Measurements from ENCODE around the gene NINJ1.

NINJ1 gene, protein sequence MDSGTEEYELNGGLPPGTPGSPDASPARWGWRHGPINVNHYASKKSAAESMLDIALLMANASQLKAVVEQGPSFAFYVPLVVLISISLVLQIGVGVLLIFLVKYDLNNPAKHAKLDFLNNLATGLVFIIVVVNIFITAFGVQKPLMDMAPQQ

DNA sequence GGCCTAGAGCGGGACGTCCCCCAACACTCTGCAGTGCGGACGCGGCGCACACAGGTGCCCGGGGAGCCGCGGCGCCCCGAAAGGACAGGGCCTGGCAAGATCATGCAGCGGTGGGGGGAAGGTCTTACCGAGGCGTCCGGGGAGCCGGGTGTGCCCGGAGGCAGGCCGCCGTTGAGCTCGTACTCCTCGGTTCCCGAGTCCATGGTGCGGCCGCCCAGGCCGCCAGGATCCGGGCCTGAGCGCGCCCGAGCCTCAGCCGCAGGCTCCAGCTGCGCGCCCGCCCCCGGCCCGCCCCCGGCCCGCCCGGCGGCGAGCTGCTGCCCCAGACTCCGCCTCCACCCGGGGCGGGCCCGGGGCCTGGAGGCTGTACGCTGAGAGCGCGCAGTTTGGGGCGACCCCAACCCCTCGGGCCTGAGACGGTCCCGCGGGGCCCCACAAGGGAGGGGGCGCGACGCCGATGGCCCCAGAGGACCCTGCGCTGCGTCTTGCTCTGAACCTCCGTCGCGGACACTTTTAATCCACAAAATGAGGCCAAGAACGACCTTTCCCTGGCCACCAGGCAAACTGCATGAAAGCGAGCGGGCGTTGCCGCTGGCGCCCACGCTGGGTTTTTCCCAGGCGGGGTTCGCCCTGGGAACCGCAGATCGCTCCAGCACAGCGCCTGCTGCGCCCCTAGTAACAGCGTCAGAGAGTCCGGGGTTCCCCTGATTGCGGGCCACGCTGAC lies at the start of gene NINJ1:
NINJ1 (minus strand) TSS at position 237 of the 725 bp plus-strand sequence; CDS start at position 203, 34 bp downstream.
- DNase-seq: no peak

DNA sequence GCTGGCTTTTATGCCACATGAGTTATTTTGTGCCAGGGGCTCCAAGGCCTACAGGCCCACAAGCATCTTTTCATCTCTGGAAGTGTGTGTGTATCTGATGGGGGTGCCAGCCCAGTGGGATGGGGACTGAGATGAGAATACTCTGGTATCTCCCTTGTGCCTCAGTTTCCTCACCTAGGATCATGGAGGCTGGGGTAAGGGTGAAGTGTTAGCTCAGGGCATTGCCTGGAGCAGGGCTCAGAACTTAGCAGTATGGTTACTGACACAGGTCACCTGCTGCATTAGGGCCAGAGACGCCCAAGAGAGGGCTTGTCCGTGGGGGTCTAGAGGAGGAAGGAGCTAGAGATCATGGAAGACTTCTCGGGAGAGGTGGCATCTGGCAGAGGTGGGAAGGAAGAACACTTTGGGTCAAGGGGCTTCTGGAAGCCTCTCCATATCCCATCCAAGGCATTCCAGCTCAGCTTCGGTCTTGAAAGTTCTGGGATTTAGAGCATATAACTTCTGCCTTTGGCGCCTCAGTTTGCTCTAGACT lies 49.1 kb upstream of the NINJ1 start:
- DNase-seq: no peak

DNA sequence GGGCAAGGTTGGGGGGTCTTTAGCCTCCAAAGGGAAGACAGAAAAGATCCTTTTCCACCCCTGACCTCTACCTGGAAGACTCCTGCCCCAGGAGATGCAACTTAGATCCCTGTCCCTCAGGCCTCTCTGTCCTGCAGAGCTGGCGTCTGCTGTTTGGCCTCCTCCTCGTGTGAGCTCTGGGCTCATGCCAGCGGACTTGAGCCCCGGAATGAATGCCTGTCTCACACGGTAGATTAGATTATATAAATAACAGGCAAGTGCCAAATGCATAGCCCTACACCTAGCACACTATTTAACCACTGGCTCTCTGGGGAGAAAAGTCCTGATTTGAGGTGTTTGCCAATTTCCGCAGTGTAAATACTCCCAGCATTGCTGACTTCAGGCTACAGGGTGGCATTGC lies 48.5 kb upstream of the NINJ1 start:
- no peak for DNase-seq

DNA sequence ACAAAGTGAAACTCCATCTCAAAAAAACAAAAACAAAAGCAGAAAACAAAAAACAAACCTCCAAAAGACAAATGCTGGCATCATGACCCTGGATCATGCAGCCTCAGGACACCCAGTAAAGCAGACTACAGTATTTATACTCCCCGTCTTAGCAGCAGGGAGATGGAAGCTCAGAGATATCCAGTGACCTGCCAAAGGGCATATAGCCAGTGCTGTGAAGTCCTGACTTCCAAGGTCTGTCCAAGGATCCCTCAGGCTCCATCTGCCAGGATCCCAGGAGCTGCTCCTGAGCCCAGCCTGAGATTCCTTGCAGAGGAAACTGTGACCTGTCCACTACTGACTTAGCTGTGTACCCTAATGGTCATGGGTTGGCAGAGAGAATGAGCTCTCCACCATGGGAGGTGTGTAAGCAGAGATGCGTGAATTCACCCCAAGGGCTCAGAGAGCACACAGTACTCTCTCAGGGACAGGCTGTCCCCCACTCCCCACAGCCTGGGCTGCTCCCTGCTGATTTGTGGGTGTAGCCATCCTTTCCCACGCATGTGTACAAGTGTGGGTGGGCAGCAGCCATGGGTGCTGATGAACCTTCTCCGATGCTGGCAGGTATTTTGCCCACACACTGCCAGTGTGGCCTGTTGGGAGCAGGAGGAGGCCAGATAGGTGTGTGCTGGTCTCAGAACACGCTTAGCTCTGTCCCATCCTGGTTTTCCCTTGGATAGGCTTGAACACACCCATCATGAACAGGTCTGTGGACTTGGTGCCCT lies 47.8 kb upstream of the NINJ1 start:
- no peak for DNase-seq

DNA sequence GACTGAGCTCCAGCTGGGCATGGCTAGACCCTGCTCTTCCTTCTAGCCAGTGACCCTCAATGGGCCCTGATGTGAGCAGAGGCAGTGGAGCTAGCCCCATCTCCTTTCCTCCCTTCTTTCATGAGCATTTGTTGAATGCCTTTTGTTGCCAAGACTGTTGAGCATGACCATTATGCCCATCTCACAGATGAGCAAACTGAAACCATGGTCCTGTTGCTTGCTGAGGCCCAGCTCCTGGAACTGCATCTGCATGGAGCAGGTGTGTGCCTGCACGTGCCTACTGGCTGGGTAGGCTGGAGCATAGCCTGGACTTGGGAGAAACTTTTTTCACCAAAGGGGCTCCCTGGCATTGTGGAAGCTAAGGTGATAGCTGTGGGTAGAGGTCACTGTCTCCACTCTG lies 46.9 kb upstream of the NINJ1 start:
- no peak for DNase-seq

DNA sequence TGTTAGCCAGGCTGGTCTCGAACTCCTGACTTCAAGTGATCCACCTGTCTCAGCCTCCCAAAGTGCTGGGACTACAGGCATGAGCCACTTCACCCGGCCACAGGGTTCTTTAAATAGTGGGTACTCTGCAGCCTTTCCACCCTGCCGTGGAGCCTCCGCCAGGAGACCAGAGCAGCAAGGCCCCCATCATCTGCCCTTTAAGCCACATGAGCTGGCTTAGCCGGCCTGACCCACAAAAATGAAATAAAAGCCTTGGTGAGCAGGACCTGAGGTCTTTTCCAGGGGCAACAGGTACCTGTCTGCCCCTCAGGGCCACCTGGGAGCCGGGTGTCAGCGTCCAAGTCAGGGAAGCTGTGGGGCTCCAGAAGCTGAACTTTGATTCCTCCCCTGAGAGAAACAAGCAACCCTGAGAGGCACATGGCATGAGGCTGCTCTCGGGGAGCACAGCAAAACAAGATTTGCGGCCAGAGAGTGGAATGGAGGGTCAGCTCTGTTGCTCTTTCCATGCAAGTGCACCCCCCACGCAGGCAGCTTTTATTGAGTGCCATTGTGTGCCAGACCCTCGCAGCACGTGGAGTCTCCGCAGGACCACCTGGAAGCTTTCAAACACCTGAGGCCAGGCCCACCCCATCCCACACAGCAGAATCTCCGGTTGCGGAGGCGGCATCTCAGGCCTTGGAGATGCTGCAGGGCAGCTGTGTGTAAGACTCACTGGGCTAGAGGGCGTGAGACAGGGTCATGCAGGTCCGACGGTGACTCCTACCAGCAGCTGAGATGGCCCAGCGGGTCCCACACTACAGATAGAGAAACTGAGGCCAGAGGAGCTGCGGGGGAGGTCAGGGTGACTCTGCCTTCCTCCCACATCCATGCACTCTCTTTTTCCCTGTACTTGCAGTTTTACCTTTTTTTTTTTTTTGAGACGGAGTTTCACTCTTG lies 45.1 kb upstream of the NINJ1 start:
- DNase-seq: no peak

DNA sequence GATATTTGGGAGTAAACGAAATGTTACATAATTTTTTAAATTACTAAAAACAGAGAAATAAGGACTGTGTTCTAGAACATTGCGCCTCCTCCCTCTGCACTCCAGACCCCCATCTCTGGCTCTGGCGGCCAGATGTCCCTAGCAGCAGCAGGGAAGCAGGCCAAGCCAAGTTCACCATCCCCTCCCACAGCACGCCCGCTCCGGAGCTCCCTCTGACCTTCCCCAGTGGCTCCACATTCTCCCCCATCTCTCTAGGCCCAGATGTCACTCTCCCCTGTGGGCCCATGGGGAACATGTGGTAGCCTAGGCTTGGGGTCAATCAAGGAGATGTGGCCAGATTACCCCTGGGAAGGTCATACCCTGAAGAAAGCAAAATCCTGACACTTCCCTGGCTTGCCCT lies 43.6 kb upstream of the NINJ1 start:
- DNase-seq: no peak

DNA sequence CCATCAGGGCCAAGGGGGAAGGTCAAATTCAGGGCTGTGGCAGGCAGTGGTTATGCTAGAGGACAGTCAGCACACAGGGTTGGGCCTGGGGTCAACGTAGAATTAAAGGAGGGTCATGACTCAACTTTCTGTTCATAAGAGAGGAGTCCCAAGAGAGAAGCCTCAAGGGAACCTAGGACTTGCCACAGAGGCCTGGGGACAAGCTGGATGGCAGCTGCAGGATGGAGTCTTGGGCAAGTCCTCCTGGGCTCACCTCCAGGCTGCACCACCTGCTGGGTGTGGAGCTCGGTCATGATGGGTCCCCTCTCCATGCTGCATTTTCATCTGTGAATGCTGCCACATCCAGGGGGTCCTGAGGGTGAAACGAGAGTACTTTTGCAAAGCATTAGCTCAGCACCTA lies 40.9 kb upstream of the NINJ1 start:
- DNase-seq: no peak

DNA sequence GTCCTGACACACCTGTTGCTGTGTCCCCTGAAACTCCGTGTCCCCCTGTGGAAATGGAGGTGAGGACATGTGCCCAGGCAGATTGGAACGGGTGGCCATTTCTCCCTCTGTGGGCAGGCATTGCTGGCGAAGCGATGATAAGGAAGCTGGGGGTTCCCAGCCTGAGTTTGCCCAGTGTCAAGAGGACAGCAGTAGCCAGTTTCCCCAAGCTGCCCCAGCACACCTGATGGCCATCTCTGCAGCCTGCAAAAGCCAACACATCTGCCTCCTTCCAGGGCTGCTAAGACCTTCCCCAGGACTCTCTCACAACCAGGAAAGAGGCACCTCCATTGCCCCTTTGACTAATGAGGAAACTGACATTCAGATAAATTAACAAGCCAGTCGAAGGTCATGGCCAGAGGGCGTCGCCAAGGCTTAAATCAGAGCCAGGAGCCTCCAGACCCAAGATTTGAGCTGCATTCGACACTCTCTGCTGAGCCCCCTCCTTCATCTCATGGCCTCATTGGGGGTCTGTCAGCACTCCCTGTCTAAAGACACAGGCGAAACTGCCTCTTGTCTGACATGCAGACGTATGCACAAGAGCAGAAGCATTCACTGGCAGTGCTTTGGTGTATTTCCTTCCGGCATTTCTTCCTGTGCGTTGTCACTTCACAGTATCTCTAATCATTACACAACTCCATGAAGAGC lies 39.5 kb upstream of the NINJ1 start:
- DNase-seq: no peak

DNA sequence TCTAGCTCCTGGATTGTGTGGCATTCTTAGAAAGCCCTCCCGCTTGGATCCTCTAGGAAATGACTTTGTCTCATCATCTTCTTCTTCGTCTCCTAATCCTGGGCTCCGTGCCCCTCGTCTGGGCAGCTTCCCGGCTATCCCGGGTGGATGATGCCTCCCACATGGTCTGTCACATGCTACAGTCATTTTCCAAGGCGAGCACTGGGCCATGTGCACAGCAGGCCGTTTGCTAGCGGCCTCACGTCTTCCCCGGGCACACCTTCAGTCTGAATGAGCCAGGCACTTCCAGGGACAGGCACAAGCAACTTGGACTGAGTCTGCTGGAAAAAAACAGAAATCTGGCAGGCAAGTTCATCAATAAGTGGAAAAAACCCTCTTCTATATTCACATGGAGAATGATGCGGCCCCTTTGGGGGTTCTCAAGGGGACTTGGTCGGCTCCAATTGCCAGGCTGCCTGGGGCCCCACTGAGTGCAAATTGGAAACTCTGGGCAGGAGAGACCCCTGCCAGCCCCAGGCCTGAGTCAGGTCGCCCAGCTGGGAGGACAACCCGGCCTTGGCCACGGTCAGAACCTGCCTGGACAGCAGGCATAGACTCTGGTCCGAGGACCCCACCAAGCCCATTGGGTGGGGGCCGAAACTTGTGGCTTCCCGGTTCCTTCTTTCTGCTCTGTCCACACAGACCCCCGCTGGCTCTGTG lies 38.8 kb upstream of the NINJ1 start:
- no peak for DNase-seq

DNA sequence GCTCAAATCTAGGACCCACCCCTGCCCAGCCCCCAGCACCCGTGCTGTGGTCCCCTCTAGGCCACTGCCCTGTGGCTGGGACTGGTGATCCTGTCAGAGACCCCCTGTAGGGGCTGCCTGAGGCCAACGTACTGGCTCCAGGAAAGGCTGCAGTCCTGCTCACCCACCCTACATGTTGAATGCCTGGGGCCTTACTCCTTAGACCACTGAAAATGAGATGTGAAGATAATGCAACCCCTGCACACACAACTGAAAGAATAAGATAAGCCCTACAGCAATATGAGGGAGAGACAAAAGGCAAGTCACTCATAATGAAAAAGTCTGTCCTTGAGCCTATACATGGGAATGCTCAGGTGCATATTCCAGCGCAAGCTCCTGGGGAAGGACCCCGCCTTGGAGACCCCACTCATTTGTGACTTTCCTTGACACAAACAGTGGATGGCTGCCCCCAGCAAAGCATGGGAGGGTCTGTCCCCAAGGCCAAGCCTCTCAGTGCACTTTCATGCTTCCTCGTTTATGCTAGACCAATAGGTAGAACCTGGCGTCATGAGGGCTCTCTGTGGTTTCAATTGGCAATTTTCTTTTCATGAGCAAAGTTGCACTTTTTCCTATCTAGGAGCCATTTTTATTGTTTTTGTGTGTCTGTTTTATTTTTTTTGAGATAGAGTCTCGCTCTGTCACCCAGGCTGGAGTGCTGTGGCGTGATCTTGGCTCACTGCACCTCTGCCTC lies 37.4 kb upstream of the NINJ1 start:
- no peak for DNase-seq

DNA sequence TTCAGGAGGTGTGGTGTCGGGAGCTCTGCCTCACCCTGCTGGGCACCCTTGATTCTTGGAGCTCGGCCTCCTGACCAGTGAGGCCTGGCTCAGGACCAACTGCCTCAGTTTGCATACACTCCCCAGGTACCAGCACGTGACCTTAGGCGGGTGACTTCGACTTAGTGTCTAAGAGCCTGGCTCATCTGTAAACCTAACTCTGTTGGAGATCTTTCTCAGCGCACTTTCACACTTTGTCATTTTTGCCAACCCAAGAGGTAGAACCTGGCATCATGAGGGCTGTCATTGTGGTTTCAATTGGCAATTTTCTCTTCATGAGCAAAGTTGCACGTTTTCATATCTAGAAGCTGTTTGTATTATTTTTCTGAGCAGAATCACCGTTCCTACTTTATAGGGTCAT lies 36.5 kb upstream of the NINJ1 start:
- DNase-seq: no peak

DNA sequence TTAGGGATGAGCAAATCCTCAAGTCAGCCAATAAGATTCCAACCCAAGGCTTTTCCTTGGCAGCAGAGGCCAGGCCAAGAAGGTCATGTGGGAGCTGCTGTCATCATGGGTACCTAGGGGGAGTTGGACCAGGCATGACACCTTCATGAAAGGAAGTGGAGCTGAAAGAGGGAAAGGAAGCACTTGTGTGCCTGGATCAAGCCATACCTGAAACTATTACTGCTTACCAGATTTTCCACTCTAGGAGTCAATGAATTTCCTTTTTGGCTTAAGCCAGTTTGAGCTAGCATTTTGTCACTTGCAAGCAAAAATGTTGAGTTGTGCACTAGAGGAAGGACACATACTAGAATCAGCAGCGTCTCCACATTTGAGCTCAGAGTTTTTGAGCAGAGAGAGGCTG lies 35.4 kb upstream of the NINJ1 start:
- no peak for DNase-seq

DNA sequence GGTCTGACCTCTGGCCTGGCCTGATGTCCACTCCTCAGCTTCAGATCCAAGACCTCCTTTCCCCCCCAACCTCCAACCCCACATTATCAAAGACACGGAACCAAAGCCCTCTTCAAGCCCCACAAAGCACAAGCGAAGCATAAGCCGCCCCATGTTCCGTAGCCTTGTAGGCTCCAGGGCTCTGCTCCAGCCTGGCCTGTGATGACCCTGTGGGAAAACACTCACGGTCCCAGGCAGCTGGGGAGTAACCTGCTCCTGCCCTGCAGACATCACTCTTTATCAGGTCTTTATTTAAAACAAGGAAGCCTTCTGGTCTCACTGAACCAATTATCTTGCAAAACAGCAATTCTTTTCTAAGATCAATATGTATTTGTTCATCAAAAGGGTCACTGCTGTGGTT lies 34.5 kb upstream of the NINJ1 start:
- DNase-seq: no peak

DNA sequence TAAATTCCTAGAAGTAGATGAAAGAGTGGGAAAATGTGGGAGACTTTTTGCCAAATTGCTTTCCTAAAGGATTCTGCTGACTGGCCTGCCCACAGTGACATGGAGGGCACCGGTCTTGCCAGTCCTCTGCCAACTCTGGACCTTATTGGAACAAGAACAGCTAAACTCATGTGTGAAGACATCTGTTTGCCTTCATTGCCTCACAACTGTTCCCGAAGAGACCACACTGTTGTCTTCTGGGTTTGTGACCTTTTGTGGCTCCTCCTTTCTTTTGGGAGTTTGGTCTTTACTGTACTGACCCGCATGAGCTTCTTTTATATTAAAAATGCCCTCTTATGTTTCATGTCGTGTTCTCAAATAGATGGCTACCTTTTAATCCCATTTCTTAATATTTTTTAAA lies 33.8 kb upstream of the NINJ1 start:
- DNase-seq: no peak

DNA sequence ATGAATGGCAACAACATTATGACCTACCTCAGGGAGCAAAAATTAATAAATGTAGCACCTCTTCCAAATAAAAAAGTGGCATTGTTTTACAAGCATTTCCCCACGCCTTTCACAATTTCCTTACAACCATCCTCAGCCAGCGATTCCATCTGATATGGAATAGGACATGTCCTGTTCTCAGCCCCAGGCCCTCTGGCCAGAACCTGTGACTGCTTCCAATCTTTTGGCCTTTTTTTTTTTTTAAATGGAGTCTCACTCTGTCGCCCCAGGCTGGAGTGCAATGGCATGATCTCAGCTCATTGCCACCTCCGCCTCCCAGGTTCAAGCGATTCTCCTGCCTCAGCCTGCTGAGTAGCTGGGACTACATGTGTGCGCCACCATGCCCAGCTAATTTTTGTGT lies 33.1 kb upstream of the NINJ1 start:
- DNase-seq: no peak

DNA sequence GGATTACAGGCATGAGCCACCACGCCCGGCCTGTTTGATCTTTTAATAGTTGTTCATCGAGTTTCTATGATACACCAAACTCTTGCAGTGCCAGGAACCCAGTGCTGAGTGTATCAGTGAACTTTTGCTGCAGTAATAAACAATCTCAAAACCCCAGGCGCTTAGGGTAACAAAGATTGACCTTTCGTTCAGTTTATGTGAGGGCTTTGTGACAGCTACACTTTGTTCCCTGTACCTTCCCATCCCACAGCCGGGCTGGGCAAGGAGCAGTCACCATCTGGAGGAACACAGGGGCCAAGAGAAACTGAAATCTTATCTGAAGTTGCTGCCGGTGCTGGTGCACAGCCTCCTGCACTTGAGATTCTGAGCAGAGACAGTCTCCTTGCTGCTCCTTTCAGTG lies 32.6 kb upstream of the NINJ1 start:
- no peak for DNase-seq

DNA sequence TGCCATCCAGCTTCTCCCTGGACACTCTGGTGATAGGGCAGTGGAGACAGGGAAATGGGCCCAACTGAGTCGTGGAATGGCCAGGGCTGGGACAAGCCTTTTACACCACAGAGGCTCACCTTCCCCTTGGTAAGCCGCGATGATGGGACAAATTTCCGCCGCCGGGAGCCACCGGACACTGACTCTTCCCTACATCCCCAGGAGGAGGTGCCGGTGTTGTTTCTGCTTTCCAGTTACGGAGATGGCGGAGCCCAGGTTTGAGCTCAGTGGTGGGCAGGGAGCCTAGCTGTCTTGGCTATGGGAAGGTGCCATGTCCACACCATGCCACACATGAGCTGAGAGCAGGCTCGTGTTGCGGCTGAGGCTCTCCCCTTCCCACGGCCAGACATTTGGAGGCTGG lies 30.0 kb upstream of the NINJ1 start:
- no peak for DNase-seq

DNA sequence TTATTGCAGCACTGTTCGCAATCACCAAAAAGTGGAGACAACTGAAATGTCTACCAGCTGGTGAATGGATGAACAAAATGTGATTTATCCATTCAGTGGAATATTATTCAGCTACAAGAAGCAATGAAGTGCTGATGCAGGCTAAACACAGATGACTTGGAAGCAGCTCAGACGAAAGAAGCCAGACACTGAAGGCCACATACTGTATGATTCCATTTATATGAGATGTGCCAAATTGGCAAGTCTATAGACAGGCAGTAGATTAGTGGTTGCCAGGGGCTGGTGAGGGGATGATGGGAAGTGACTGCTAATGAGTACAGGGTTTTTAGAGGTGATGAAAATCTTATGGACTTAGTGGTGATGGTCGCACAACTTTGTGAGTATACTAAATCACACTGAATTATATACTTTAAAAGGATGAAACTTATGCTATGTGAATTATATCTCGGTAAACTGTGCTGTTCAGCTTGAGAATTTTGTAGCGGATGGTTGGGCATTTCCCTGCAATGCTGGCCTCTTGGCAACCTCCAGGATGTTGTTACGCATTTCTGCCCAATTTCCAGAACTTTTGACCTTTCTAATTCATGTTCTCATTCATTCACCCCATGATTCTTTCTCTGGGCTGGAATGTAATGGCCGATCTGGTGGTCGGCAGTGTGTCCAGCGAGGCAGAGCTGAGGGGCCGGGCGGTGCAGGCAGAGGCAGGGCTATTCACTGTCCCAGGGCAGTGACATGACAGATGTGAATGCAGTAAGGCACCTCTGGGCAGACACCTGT lies 27.9 kb upstream of the NINJ1 start:
- no peak for DNase-seq

Measured in GOT3 (cell line).